Neural crest cell (in vitro differentiated cells): Measurements from ENCODE around the gene PDE6G. TPM values are rescaled to one million over a fixed set of nuclear protein-coding genes. Genes with fewer than 3 reads are reported as not detected.
A peak's percentile ranks its signal among the peaks of the same experiment; 100 is the strongest.

Experiments used
- DNase-seq: peaks from one replicate; pipeline ENCODE4 v3.0.0; 2021; ENCODE audit warnings: low read depth, mixed read lengths, low spot score
- H3K27ac Mint-ChIP-seq: one replicate; pipeline ENCODE4 v1.8.0; 2021; ENCODE audit warnings: mild to moderate bottlenecking, mixed read lengths; ENCODE audit not compliant: unreplicated experiment
- H3K27me3 Mint-ChIP-seq: 2 replicates; pipeline ENCODE4 v1.8.0; 2021; ENCODE audit warnings: low read depth, mild to moderate bottlenecking, mixed read lengths
- H3K36me3 Mint-ChIP-seq: 2 replicates; pipeline ENCODE4 v1.8.0; 2021; ENCODE audit warnings: low read depth, mild to moderate bottlenecking, mixed read lengths
- H3K4me1 Mint-ChIP-seq: 2 replicates; pipeline ENCODE4 v1.8.0; 2021; ENCODE audit warnings: mixed read lengths
- H3K4me3 Mint-ChIP-seq: one replicate; pipeline ENCODE4 v1.8.0; 2021; ENCODE audit warnings: mild to moderate bottlenecking, mixed read lengths
- H3K9me3 Mint-ChIP-seq: 2 replicates; pipeline ENCODE4 v1.8.0; 2021; ENCODE audit warnings: mixed read lengths
- CTCF ChIP-seq: fragments of 200-600 bp; sonication (generic); conservative IDR thresholded peaks from 2 replicates; pipeline ENCODE4 v1.5.0; 2021; ENCODE audit warnings: antibody characterized with exemption, mild to moderate bottlenecking
- total RNA-seq: library from RNA; stranded (reverse); gene quantifications from 2 replicates; pipeline ENCODE4 v1.2.1, GENCODE V29; 2021

Gene PDE6G
- total RNA-seq, 1 donor from 2014 or later: 0.79 TPM

GRCh38 chr17:81673561-81674258 lies 17.4 kb upstream of the PDE6G start:
- H3K27me3 Mint-ChIP-seq: no peaks in the 10 kb centered on the region
- peaks cover 10% of the 10 kb centered on the region for H3K4me1 Mint-ChIP-seq
- no peaks in the 10 kb centered on the region for H3K9me3 Mint-ChIP-seq
- peaks cover 5% of the 10 kb centered on the region for H3K36me3 Mint-ChIP-seq
- H3K27ac Mint-ChIP-seq: no peak overlapping the region
- DNase-seq: no peak
- TF ChIP-seq CTCF: no peak
- no peak overlapping the region for H3K4me3 Mint-ChIP-seq

- H3K36me3 Mint-ChIP-seq: peaks cover 5% of the 10 kb centered on the region
- no peaks in the 10 kb centered on the region for H3K9me3 Mint-ChIP-seq
- no peak overlapping the region for H3K27ac Mint-ChIP-seq
- H3K4me1 Mint-ChIP-seq: peaks cover 16% of the 10 kb centered on the region
- H3K27me3 Mint-ChIP-seq: no peaks in the 10 kb centered on the region
- no peak overlapping the region for H3K4me3 Mint-ChIP-seq
- DNase-seq: no peak
- TF ChIP-seq CTCF: no peak
Measured at GRCh38 chr17:81672954-81673353, 16.6 kb upstream of the PDE6G start.

- Mint-ChIP-seq H3K4me1 (peaks cover 20% of the 10 kb centered on the region), H3K27me3 (no peaks in the 10 kb centered on the region), H3K36me3 (peaks cover 5% of the 10 kb centered on the region), H3K27ac (no peak overlapping the region), H3K4me3 (no peak overlapping the region), H3K9me3 (no peaks in the 10 kb centered on the region)
- TF ChIP-seq CTCF: no peak
- DNase-seq: no peak
Measured at GRCh38 chr17:81672504-81672903, 16.2 kb upstream of the PDE6G start.

DNA sequence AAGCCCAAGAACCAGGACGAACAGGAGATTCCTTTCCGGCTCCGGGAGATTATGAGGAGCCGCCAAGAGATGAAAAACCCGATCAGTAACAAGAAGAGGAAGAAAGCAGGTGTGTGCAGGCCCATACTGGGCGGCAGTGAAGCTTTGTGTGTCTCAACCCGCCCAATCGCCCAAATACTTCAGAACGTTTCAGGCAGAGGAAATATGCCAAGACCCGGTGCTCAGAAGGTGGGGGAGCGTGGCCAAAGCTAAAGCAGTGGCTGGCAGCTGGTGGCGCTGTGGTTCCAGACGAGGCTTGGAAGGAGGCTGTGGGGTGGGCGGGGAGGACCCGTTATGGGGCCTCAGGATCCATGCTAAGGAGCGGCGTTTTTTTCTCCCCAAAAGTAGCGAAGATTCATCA lies 11.4 kb upstream of the PDE6G start:
- TF ChIP-seq CTCF: no peak
- no peak for DNase-seq
- Mint-ChIP-seq H3K4me1 (peaks cover 28% of the 10 kb centered on the region), H3K9me3 (no peaks in the 10 kb centered on the region), H3K4me3 (peak overlapping the region; percentile 90), H3K36me3 (no peaks in the 10 kb centered on the region), H3K27ac (peak overlapping the region; percentile 81), H3K27me3 (no peaks in the 10 kb centered on the region)

DNA sequence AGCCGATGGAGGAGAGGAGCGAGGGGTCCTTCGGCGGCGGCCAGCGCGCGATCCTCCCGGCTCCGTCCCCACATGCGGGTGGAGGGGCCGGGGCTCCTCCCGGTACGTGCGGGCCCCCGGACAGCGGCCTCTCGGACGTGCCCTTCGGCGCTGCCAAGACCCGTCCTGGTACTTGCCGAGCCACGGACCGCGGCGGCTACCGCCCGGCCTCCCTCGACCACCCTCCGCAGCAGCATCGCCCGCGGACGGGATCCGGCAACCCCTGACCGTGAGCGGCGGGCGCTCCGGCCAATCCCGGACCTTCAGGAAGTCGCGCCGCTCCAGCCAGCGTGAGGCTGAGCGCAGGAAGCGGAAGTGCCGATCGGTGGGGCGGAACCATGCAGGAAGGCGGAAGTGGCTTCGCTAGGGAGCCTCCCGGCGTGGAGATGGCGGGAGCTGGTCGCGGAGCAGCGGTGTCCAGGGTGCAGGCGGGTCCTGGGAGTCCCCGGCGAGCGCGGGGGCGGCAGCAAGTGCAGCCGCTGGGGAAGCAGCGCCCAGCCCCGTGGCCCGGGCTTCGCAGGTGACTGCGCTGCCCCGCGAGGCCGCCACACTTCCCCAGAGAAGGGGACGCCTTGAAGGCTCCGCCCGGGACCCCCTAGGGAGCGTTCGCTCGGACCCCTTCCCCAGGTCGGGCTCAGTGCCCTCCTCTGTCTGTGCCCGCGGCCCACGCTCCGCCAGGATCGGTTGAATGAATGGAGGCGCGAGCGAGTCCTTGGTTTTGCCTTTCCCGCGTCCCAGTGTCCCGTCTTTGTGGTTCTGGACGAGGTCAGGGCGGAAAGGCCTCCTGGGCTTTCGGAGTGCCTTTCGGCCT lies 10.2 kb upstream of the PDE6G start, which contains the start of the genes CCDC137 and OXLD1:
TSS of gene CCDC137 (plus strand) at position 396 of the 850 bp plus-strand sequence. CDS start at position 426, 30 bp downstream.
TSS of gene OXLD1 (minus strand) at position 264 of the 850 bp plus-strand sequence. CDS start at position 236, 28 bp downstream.
- Mint-ChIP-seq H3K27me3 (no peaks in the 10 kb centered on the region), H3K9me3 (no peaks in the 10 kb centered on the region), H3K4me3 (peak within 1 kb of the TSS; percentile 95), H3K27ac (peak within 1 kb of the TSS; percentile 97), H3K36me3 (no peaks in the 10 kb centered on the region), H3K4me1 (peaks cover 28% of the 10 kb centered on the region)
- peak; percentile 89 for DNase-seq
- TF ChIP-seq CTCF: no peak
